ENCODE data around the gene OR4N2.
A peak's percentile ranks its signal among the peaks of the same experiment; 100 is the strongest.
"Not testable (repeated sequence)": the region's sequence is repeated elsewhere in the genome, so short reads cannot be mapped to it uniquely, and the experiment has no call there.

OR4N2 gene

GRCh38 chr14:19838433-19838832, 34.9 kb downstream of the OR4N2 start:
- FAIRE-seq = no peak

DNA sequence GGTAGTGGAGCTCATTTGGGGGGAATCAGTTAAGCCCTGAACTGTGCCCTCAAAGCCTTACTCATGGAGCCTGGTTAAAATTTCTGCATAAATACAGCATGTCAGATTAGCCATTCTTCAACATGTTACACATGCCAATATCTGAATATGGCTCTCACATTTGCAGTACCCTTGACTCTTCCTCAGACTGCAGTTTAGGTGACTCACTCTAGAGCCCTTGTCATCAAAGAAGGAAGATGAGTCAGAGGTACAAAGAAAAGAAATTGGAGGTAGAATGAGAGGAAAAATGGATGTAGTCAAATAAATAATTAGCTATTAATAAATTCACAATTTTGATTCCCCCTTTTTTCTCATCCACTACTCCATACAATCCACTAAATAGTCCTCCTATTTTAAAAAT, 47.8 kb downstream of the OR4N2 start:
- FAIRE-seq = no peak

DNA sequence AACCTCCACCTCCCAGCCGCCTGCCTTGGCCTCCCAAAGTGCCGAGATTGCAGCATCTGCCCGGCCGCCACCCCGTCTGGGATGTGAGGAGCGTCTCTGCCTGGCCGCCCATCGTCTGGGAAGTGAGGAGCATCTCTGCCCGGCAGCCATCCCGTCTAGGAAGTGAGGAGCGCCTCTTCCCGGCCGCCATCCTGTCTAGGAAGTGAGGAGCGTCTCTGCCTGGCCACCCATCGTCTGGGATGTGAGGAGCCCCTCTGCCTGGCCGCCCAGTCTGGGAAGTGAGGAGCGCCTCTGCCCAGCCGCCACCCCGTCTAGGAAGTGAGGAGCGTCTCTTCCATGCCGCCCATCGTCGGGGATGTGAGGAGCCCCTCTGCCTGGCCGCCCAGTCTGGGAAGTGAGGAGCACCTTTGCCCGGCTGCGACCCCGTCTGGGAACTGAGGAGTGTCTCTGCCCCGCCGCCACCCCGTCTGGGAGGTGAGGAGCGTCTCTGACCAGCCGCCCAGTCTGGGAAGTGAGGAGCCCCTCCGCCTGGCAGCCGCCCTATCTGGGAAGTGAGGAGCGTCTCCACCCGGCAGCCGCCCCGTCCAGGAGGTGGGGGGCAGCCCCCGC, 62.6 kb downstream of the OR4N2 start:
- FAIRE-seq = not testable (repeated sequence)

- FAIRE-seq = no peak
Measured at GRCh38 chr14:19873178-19873577, 69.6 kb downstream of the OR4N2 start.

DNA sequence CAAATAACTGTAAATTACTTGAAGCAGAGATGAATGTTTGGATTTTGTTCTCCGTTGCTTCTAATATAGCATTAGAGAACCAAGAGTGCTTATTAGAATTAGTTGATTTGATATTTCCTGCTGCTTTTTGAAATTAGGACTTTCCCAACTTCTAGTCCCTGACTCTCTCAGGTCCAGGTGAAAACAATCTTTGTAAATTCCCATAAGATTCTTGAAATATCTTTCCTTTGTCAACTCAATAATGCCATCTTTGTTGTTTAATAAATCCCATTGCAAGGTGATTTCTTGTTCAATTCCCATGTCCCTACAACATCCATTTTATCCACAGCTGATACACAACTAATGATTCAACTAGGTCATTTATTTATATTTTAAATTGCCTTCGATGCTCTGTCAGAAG, 71.3 kb downstream of the OR4N2 start, which contains the start of gene OR4K2:
TSS of gene OR4K2 (plus strand) at position 301 of the 400 bp plus-strand sequence. CDS start 1,126 bp downstream, outside the sequence.
- FAIRE-seq = no peak

DNA sequence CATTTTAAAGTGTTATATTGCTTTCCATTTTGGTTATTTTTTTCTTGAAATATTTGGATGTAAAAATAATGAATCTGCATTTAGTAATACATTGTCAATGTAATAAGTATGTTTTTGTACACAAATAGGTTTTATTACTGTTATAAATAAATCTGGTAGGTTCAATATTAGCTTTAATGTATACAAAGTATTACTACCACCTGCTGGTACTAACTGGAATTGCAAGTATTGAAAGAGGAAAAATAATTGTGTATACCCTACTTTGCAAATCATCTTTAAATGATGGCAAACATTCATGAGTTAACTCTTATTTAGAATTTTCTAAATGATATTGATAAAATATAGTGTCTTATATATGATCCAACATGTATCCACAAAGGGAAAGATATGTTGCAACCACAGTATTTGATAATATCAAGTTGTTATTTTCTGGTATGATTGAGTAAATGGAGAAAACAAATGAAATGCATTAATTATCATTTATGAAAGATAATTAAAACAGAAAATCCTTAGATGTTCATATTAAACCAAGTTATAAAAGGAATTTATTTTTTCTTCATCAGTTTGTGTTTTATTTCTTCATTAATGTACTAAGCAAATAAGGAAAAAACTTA, 74.6 kb downstream of the OR4N2 start:
- FAIRE-seq = peak; percentile 36
